ENCODE results near the gene KICS2.

DNA sequence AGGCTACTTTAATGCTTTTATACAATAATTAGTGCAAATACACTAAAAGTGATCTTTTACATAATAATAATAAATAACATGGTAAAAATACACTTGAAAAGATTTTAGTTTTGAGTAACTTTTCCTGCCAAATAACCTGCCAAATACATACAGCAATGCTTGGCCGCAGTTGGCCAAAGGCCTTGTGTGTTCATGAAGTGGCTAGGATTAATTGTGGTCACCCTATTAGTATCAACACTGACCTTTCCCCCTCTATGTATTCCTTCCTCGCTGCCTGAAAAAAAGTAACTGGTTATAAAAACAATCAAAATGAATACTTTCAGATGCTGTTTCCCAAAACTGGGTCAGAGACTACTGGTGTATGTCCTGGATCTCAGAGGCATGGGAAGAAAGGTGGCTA lies 34.3 kb downstream of the KICS2 start:
- TF ChIP-seq CTCF (IDR thresholded peaks at IDR 0.05) (no peak), POLR2A (IDR thresholded peaks at IDR 0.05; ENCODE audit: low read depth) (no peak), EP300 (IDR thresholded peaks at IDR 0.05) (no peak), POLR2AphosphoS5 (IDR thresholded peaks at IDR 0.05) (no peak)
